GM19397 (cell line): ENCODE data around the gene CLCN1.

Experiments used
- ATAC-seq: cut with Tn5 transposase; IDR thresholded peaks from one replicate; pipeline ENCODE4 v1.9.1; 2021; ENCODE audit warnings: mild to moderate bottlenecking, moderate library complexity; ENCODE audit not compliant: unreplicated experiment

The CLCN1 gene

DNA sequence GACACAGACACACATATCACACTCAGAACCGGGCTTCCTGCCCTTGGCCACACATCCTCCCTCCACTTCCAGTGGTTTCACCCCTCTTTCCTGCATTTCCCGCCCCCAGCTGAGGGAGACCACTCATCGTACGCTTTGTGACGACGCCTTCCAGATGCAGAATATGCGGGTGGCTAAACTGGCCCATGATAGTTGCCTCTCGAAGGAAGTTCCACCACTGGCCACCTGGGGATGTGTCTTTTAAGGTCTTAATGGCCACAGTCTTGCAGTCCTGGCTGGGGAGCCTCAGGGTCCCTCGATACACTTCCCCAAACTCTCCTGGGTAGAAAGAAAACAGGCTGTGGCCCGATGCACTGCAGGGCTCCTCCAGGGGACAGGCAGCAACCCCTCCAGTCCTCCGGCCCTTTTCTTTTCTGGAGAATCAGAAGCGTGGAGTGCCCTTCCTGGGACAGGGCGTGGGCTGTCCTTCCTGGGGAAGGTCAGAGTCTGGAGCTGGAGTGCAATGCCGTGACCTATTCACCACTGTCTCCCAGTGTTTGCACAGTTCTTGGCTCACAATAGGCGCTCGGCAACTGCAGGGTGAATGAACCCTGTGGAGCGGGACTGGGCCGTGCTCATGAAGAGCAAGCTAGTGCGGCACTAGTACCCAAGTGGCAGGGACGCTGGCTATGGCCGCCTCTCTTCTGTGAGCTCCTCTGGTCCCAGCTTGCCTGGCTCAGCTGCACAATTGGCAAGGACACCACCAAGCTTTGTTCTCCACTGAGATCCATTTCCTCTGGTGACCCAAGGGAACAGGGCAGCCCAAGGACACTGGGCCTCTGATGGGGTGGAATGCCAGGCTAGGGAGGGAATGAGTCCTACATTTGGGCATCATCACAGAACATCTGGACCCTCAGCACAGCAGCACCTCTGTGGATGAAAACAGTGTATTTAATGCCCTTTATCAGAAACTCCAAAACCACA, 79.6 kb downstream of the CLCN1 start:
- ATAC-seq: no peak

DNA sequence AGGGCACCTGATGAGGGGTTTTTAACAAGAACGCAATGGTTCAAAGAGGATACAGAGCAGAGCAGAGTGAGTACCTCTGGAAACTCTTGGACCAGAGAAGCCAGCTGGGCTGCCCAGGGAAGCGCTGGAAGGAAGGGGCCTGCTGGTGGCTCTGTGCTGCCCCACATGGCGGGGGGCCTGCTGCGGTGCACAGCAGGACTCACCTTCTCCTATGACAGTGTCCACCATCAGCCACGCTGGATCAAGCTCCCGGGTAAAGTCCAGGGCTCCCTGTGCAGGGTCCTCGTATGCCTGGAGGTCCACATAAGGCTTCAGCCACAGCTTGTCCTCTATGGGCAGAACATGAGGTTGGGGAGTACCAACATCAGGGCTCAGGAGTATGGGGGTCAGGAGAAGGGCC, 80.3 kb downstream of the CLCN1 start:
- no peak for ATAC-seq

DNA sequence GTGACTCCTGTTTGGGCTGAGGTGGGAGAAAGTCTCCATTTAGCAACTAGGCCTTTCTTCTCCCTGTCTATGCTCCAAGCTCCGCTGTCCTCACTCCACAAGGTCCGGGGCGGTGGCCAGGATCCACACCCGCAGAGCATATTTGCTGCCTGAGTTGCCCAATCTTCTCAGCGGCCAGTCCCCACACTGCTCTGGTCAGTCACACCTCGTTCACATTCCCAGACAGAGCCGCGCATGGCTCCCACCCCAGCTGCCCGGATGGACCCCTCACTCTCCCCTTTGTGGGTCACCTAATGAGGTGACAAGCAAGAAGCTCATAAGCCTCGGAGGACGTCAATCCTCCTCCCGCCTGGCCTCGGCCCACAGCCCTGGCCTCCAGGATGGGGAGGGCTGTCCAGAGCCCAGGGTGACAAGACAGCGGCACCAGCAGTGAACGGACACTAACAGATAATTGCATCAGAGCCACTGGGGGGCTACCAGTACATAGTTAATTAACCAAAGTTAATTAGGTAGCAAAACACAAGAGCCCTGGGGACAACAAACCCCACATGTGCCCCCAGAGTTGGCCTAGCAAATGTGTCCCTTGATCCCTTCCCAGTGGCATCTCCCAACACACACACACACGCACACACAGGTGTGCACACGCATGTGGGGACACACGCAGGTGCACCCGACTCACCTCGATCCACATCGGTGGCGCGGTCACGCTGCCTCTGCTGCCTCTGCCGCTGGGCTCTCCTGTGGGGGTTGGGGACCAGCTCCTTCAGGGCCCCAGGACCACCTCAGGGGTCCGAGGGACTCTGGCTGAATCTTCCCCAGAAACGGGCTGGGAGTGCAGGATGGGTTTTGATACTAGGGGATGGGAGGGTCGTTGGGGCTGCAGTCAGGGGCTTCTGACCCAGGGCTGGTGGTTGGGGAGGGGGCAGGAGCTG, 81.0 kb downstream of the CLCN1 start:
- no peak for ATAC-seq

DNA sequence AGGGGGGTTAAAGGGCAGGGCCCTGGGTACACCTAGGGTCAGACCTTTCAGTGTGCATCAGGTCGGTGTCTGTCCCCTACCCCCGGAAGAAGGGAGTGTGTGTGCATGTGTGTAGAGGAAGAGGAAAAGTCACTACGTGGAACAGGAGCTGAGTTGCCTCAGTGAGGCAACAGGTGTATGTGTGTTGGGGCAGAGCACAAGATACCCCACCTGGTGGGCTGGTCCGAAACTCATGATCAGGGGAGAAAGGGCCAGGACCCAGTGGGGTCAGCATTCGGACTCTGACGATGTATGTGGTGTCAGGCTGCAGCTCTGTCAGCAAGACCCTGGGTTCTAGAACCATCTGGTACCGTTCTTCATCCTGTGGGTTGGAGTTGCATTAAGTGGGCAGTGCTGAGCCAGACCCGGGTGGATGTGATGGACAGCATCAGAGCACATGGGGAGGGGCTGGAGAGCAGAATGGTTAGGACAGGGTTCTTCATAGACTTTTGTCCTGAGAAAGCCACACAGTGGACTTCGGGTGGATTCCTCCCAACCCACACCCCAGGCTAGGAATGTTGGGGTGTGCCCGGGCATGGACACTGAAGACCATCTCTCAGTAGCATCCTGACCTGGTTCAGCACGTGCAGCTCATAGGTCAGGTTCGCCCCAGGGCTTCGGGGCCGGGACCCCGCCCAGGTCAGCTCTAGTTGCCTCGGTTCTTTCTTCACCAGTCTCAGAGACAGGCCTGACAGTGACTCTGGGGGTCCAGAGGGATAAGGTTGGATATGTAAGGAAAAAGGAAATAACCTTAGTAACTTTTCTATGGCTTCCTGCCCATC, 82.0 kb downstream of the CLCN1 start:
- ATAC-seq: no peak

DNA sequence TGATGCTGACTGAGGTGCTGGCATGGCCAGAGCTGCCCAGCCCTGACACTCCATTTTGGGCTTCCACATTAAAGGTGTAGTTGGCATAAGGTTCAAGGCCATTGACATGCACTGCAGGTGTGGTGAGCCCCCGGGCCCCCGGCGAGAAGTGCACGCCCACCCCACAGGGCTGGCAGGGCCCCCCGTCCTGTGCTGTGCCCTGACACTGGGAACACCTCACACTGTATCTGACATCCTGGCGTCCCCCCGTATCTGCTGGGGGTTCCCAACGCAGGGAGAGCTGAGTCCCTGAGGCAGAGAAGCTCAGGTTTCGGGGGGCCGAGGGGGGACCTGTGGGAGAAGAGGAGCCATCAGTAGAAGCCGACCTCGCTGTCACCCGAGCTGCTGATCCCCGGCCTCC, 82.7 kb downstream of the CLCN1 start:
- ATAC-seq: no peak

DNA sequence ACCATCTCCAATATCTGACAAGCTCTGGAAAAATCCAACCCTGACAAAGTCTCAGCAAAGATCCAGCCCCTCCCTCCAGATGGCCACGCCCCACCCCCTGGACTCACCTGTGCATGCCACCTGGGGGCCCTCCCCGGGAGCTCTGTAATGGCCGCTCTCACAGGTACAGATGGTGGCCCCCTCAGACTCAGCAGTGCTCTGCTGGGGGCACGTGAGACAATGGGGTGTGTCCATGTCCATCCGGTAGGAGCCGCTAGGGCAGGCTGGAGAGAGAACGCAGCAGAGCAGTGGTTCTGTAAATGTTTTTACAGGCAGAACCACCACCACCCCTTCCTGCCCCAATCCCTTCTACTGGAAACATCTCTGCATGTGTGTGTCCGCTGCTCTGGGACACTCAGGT, 83.2 kb downstream of the CLCN1 start:
- ATAC-seq: no peak

DNA sequence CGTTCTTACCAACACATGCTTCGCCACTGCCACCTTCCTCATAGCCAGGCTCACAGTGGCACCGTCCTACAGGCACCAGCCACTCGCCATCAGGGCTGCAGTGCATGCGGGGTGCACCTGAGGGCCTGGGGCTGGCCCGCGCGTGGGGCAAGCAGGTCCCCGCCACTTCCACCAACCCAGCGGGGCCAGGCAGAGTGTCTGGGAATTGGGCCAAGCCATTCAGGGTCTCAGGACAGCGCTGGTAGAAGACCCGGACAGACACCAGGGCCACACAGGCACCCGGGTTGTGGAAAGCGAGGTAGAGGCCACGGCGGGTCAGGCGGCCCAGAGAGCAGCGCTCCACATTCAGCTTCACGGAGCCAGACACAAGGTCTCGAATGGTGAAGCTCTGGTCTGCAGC, 83.7 kb downstream of the CLCN1 start:
- ATAC-seq: no peak

DNA sequence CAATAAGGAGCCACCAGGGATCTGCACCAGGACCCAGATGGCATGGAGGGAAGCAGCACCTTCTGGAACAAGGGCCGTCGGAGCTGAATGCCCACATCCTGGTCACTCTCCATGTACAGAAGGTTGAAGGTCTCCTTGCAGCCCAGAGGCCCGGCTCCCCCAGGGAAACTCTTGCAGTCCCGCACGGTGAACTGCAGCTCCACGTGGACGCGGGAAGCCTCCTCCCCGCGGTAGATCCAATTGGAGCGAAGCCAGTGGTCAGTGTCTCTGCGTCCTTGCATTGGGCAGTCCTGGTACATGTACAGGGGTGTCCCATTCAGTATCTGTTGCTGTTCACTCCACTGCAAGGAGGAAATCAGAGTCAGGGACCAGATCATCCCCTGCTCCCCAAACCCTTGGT, 85.4 kb downstream of the CLCN1 start:
- ATAC-seq: no peak
